OCI-LY3 (cell line): ENCODE results near the gene UBE2E2.

Experiments
- CTCF ChIP-seq: fragments of 200-600, 300-600 bp; sonication (generic); IDR thresholded peaks from 2 replicates; pipeline ENCODE4 v1.5.1; 2014; ENCODE audit warnings: antibody characterized with exemption, low read length, low read depth
- EZH2phosphoT487 ChIP-seq: fragments of 200-600 bp; shearing (Covaris generic); IDR thresholded peaks from 2 replicates; pipeline ENCODE4 v1.6.1; 2018; ENCODE audit warnings: antibody characterized with exemption, mixed run types, low read depth

- TF ChIP-seq CTCF (no peak), EZH2phosphoT487 (no peak)
These were observed 140.4 kb downstream of the UBE2E2 start for GRCh38 chr3:23343509-23343908.
